GM21528 (cell line): ENCODE data around the gene POLR2M.

ENCODE experiments used
- ATAC-seq: cut with Tn5 transposase; IDR thresholded peaks from one replicate; pipeline ENCODE4 v1.9.1; 2021; ENCODE audit warnings: mild to moderate bottlenecking, moderate library complexity; ENCODE audit not compliant: unreplicated experiment, low FRiP score

Gene POLR2M

DNA sequence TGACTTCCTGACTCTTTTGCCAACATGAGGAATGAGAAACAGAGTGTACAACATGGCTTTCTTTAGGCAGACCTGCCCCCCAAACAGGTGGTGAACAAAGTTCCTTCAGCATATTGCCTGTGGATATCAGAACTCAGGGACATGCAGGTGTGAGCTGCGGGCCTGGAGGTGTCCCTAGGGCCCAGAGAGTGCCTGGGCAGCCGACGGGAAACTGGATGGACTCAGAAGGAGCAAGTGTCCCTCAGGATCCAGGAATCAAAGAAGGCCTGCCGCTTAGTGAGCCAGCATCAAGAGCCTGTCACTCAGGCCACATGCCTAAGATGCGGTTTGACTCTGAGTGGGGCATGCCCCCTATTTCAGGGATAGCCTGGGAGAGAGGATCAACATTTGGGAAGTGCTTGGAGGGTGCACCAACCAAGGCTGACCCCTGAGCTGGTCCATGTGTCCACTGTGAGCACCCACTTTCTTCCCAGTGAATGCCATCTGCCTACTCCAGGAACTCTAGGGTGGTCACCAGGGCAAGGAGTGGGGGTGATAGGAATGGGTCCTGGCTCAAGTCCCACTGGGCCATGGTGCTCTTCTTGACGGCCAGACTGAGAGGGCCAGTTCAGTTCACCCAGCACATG, 16.1 kb upstream of the POLR2M start:
- ATAC-seq, result no peak

GRCh38 chr15:57691082-57691481, 15.4 kb upstream of the POLR2M start:
- ATAC-seq, result no peak

GRCh38 chr15:57692709-57693108, 13.8 kb upstream of the POLR2M start:
- ATAC-seq, result no peak

- ATAC-seq, result no peak
Measured at GRCh38 chr15:57694279-57694678, 12.2 kb upstream of the POLR2M start.

DNA sequence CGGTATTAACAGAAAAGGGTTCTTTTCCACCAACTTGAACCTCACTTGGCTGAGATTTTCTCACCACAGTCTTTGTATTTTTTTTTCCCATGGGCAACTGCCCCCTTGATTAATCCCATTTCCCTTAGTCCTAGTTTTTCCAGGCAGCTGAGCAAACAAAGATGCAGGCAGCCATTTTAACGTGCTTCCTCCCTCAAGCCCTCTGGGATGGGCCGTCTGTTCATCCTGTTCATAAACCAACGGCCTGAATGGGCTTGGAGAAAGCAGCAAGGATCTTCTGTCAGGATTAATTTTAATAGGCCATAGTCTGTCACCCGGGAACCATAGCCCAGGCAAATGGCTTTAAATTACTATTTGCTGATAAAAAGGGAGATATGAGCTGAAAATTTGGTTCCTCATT, 10.4 kb upstream of the POLR2M start:
- ATAC-seq, result no peak

- ATAC-seq, result no peak
Measured at GRCh38 chr15:57697588-57697987, 8.9 kb upstream of the POLR2M start.

- no peak for ATAC-seq
Measured at GRCh38 chr15:57698243-57698642, 8.3 kb upstream of the POLR2M start.

GRCh38 chr15:57698991-57699390, 7.5 kb upstream of the POLR2M start:
- no peak for ATAC-seq

- ATAC-seq, result no peak
Measured at GRCh38 chr15:57703387-57703786, 3.1 kb upstream of the POLR2M start.

GRCh38 chr15:57704441-57704840, 2.1 kb upstream of the POLR2M start:
- no peak for ATAC-seq

- no peak for ATAC-seq
Measured at GRCh38 chr15:57705746-57706404, 639 bp upstream of the POLR2M start.

GRCh38 chr15:57708047-57708446, 1.5 kb downstream of the POLR2M start:
- ATAC-seq, result no peak

DNA sequence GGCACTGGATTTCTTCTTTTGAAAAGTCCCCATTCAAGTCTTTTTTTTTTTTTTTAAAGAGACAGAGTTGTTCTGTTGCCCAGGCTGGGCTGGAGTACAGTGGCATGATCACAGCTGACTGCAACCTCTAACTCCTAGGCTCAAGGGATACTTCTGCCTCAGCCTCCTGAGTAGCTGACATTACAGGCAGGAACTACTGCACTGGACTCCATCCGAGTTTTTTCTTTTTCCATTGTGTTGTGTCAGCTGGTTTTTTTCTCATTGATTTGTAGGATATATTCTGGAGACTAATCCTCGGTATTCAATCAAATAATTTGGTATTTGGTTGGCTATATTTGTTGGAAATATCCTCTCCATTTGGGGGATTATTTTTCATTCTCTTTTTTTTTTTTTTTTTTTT, 11.8 kb downstream of the POLR2M start:
- no peak for ATAC-seq

DNA sequence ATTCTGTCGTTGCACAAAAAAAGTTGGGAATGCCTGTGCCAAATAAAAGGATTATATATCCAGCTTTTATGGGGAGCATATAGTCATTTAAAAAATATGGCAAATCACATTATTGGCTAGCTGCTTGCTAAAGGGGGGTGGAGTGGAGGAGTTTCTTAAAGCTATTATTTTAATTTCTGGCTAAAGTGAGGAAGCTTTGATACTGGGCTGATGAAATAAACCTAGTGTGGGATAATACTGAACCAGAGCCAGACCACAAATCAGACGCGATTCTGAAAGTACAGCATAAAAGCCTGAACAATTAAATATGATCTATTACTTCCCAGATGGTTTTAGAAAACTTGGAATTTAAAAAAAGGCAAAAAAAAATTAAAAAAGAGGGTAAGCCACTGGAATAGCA, 14.4 kb downstream of the POLR2M start:
- ATAC-seq, result no peak

GRCh38 chr15:57726411-57726810, 19.9 kb downstream of the POLR2M start:
- ATAC-seq, result no peak

- no peak for ATAC-seq
Measured at GRCh38 chr15:57727031-57727430, 20.5 kb downstream of the POLR2M start.

GRCh38 chr15:57728436-57728835, 21.9 kb downstream of the POLR2M start:
- no peak for ATAC-seq

- no peak for ATAC-seq
Measured at GRCh38 chr15:57730876-57731275, 24.4 kb downstream of the POLR2M start.

DNA sequence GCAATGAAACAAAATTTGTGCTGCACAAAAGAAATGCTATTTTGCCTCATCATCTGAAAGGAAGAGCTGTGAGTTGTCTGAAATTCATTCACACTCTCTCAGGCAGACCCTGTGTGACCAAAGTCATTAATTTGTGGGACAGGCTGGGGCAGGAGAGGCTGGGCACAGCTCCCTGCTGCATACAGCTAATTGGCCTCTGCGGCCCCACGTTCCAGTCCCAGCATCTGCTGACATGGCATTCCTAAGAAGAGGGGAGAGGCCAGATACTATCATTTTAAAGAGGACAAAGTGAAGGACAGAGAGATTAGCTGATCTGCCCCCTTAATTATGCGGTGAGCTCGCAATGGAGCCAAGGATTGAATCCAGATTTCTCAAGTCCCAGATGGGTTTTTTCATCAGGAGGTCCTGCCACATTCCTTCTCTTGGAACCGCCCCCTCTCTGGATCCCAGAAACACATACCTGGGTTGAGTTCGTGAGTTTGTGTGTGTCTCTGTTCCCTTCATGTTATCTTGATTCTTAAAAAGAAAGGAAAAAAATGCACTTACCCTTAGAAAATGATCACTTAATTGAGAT, 25.1 kb downstream of the POLR2M start:
- no peak for ATAC-seq

DNA sequence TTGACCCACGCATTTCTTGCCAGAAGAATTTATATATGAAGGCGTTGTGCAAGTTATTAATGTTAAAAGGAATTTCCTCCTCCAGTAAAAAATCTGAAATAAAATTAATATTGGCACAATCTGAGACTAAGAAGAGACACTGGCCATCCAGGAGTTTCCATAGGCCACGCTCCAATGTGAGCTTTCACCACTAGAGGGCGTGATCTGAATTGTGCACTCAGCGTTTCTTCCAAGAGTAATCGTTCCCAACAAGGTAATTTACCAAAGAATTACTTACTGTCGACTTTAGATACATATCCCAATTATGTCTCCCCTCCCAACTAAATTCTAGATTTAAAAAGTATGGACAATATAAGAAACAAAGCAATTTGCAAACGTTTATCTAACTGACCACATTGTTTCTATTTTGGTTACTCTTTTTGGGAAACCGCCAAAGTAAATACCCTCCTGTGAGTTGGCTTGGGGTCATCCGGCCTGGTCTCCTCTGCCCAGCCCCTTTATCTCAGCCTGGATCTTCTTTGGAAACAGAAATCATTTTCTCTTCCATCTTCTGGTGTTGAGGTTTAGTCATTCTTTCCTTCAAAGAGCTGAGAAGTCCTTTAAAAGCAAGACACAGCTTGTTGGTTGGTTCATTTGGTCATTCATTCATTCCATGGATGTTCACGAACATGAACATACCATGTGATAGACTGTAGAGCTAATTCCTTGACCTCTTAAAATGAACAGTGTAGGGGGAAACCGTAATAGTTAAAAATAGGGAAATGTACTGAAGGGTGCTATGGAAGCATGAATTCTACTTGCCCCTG, 26.2 kb downstream of the POLR2M start:
- no peak for ATAC-seq

DNA sequence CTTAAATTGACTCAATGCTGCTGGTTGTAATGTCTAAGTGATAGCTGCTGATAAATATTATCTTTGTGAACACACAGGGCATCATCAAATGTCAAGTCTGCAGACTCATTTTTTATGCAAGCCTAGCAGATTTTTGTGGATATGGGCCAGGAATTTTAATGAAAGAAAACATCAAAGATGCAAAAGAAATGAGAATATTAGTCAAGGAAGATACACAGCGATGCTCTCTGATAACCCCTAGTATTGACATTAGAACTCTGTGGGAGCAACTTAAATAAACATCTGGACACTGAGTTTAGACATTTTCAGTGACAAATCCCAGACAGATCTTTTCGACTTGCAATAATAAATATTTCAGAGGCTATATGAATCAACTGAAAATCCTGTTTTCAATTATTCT, 28.3 kb downstream of the POLR2M start:
- no peak for ATAC-seq
